ENCODE results near the gene NRG2.

NRG2 gene

DNA sequence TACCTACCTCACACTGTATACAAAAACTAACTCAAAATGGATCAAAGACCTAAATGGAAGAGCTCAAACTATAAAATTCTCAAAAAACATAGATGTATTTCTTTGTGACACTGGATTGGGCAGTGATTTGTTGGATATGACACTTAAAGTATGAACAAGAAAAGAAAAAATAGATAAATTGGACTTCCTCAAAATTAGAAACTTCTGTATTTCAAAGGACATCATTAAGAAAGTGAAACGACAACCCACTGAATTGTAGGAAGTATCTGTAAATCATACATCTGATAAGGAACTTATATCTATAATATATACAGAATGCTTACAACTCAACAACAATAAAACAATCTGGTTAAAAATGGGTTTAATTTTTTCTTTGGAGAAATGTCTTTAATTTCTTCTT lies 96.7 kb downstream of the NRG2 start:
- no peak for DNase-seq (ENCODE audit: low spot score)

DNA sequence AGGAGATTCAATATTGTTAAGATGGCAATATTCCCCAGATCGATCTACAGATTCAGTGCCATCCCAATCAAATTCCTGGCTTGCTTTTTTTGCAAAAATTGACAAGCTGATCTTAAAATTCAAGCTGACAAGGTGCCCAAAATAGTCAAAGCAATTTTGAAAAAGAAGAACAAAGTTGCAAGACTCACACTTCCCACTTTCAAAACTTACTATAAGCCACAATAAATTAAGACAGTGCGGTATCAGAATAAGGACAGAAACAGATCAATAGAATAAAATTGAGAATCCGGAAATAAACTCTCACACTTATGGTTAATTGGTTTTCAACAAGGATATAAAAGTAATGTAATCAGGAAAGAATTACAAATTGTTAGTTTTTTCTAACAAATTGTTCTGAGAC lies 97.1 kb downstream of the NRG2 start:
- DNase-seq (ENCODE audit: low spot score) = no peak

DNA sequence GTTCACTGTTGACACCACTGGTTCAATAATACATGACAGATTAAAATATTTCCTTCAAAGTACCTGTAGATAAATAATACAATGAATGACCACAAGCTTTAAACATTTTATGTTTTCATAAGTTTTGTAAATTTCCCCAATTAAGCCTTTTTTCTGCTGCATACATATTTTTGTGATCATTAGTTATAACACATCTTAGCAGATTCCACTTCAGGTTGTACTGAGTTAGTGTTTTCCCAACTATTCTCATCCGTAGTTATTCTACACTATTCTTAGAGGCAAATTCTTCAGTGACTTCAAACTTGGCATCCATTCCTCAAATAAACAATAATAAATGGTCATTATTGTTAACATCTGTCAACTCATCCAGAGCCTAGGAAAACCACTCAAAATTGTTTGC lies 100.9 kb downstream of the NRG2 start:
- no peak for DNase-seq (ENCODE audit: low spot score)

DNA sequence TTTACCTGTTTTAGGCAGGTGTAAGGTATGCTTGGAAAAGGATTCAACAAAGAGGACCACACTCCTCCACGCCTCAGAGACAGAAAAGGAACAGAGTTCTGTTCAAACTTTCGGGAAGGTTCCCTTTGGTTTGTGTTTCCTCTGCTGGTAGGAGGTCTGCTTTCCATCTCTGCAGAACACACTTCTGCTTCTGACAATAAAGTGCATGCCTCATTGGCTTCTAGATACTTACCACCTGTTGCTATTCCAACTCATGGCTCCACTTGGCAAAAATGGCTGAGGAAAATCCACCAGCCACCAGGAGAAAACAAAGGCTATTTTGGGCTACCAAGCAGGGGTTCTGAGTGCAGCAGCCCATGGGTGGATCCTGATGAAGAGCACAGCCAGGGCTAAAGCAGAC lies 112.7 kb downstream of the NRG2 start:
- no peak for DNase-seq (ENCODE audit: low spot score)

DNA sequence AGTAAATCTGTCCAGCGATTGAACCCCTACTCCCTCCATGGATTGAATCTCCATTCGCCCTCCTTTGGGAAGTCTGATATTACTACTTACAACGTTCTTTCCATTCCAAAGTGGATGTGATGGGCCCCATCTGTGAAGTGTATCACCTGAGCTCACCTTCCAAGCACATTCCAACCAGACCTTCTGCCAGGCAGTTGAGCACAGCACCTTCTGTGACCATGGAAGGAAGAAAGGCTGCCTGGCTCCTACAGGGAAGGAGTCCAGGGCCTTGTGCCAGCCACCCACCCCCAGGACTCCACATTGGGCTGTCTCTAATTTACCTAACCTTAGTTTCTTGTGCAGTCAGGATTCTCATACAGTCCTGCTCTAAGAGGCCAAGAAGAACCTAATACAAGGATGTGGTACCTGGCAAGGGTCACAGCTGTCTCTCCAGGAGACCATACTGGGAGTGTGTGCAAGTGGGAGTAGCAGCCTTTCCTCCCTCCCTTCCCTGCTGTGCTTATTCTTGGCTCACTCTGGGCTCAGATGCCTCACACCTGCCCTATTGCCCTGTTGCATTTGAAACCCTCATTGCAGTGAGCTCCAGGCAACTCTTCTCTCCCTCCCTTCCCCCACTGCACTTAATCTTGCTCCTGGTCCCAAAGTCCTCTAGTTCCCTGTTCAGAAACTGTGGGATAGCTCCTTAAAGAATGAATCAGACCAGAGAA lies 116.1 kb downstream of the NRG2 start:
- DNase-seq (ENCODE audit: low spot score) = no peak

DNA sequence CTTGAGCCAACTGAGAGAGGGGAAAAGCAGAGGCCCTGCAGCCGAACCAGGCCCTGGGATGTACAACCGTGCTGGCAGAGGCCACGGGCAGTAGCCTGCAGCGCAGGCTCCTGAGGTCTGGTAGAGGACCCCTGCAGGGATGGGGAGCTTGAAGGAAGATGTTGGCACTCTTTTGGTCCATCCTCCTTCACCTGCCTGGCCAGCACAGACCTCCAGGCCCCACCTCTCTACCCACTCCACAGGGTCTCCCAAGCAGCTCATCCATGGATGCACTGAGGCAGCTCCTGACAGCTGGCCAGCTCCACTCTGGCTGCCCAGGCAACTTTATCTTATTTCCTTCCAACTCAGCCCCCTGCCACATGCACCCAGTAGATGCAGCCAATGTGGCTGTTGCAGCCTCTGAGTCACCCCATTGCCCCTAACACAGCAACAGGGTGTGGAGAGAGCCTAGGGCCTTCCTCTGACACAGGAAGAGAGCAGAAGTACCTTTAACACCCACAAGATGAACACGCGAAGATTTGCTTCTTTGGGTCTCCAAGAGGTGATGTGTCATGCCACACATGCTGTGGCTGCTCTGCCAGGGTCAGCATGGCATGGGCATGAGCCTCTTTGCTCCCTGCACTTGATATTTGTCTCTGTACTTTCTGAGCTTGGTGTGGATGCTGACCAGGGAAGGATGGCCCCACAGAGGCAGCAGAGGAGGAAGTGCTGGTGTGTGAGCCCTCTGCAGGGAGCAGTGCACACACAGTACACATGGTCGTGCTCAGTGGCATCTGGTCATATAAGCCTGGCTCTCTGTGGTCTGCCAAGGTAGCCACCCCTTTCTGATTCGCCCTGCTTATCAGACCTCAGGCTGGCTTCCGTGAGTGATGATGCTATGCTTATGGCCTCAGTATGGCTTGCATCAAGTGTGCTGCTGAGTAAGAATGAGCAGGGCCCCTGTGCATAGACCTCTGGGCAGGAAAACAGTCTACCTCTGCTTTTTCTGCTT lies 117.2 kb downstream of the NRG2 start:
- no peak for DNase-seq (ENCODE audit: low spot score)

GRCh38 chr5:139925216-139925562 lies 117.9 kb downstream of the NRG2 start:
- no peak for DNase-seq (ENCODE audit: low spot score)

DNA sequence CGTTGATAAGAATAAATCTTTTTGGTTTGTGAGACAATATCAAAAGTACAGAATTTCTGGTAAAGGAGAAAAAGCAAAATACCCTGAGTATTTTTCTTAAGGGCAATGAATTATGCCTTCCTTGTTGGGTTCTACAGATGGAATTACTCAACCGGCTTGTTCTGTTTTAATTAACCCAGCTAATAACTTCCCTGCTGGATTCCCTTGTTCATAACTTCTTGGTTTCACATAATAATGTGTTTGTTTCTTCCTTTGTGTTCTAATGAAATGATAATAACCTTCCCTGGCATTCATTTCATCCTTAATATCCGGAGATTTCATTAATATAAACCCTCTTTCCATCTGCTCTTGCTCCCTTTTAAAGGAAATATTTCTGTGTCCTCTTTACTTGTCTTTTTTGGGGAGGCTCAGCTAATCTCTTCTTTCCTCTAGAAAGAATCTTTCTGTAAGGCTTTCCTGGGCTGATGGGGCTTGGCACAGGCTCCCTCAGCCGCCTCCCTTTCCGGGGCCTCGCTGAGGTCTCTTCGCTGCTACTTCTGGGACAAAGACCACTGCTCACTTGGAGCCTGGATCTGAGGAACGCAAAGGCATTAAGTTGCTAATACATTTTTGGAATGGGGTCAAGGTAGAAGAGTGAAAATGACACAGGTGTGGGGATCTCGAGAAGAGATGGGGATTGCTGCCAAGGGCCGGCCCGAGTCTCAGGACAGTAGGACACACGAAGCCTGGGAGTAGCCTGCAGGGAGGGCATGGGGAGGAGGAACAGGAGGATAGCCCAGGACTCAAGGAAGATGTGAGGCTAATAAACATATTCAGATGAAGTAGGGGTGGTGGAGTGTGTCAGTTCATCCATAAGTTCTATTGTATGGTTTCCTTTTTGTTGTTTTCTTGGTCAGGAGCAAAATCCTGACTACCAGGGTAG lies 118.5 kb downstream of the NRG2 start:
- DNase-seq (ENCODE audit: low spot score) = no peak

GRCh38 chr5:139919308-139919707 lies 123.8 kb downstream of the NRG2 start:
- DNase-seq (ENCODE audit: low spot score) = no peak

DNA sequence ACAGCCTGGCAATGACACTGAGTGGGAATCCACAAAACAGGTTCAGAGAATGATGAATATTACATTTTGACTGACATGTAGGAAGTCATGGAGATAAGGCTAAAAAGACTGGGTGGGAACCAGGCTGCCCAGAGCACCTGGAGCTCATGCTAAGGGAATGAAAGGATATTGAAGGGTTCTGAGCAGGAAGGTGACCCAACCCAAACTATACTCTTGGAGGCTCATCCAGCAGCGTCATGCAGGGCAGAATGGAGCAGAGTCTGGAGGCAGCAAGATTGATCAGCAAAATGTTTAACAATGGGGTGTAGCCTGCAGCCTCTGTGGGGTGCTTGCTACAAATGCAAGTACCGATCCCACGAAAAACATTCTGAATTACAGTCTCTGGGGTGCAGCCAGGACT lies 127.3 kb downstream of the NRG2 start:
- DNase-seq (ENCODE audit: low spot score) = no peak

DNA sequence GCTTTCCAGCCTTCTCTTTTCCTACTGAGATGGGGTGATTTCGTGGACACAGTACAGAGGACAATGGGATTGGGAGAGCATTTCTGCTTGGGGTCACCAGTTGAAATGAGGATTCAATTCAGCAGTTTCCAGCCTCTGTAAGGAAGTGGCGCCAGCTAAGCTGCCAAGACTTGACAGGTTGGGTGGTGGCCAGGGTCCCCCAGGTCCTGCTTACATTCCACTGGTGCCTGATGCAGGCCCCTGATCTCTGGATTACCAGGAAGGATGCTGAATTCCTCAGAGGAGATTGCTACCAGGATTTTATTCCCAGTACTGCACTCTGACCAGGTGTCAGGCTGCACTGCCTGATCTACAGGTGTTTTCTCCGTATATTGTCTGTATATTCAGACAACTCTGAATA lies 127.8 kb downstream of the NRG2 start:
- no peak for DNase-seq (ENCODE audit: low spot score)

- no peak for DNase-seq (ENCODE audit: low spot score)
These were observed 128.8 kb downstream of the NRG2 start for GRCh38 chr5:139914218-139914807.

- DNase-seq (ENCODE audit: low spot score) = no peak
These were observed 130.3 kb downstream of the NRG2 start for GRCh38 chr5:139912804-139913203.

- no peak for DNase-seq (ENCODE audit: low spot score)
These were observed 130.9 kb downstream of the NRG2 start for GRCh38 chr5:139912158-139912557.

- no peak for DNase-seq (ENCODE audit: low spot score)
These were observed 131.5 kb downstream of the NRG2 start for GRCh38 chr5:139911425-139912120.

GRCh38 chr5:139910901-139911300 lies 132.2 kb downstream of the NRG2 start:
- DNase-seq (ENCODE audit: low spot score) = no peak

DNA sequence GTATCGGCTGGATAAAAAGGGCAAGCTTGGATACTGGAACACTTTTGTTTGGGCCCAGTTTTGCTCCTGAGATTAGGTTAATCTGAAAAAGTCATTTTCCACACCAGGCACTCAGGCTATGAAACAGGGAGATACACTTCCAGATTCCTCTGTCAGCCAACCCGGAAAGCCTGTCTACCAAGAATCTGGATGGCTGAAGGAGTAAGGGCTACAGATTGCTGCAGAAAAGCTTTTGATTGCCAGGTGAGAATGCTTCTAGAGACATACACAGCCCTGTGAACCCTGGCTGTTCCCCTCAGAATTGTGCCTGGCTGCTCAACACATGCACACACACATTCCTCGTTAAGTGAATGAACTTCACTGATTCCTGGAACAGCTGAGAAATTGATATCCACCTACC lies 133.1 kb downstream of the NRG2 start:
- DNase-seq (ENCODE audit: low spot score) = no peak

DNA sequence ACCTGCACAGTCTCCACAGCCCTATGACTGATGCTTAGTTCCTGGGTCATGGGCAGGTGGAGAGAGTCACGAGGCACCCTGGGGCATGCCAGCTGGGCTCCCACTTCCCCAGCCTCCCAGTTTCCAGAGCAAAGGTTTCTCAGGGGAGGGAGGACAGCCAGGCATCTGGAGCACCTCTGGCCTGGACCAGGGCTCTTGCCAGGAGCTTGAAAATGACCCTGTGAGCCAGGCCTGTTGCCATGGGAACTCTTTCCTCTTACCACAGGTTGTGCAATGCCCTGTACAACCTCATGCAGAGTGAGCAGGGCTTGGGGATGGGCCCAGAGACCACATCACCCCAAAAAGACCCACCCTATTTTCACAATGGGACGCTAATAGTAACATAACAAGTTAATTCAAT lies 134.3 kb downstream of the NRG2 start:
- DNase-seq (ENCODE audit: low spot score) = no peak

DNA sequence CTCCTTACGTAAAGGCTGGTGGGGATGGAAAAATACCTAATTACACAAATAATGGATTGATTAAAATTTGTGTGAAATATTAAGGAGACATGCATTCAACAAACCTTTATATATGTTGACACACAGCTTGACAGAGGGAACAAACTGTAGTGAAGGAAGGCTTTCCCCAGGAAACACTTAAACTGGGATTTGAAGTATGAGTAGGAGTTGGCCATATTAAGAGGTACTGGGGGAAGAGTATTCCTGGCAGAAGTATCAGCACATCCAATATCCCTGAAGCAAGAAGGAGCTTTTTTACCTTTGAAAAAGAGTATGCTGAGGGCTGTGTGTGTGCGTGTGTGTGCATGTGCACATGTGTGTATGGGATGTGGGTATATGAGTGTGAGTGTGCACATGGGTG lies 136.4 kb downstream of the NRG2 start:
- no peak for DNase-seq (ENCODE audit: low spot score)

GRCh38 chr5:139904816-139905661 lies 138.1 kb downstream of the NRG2 start:
- no peak for DNase-seq (ENCODE audit: low spot score)

DNA sequence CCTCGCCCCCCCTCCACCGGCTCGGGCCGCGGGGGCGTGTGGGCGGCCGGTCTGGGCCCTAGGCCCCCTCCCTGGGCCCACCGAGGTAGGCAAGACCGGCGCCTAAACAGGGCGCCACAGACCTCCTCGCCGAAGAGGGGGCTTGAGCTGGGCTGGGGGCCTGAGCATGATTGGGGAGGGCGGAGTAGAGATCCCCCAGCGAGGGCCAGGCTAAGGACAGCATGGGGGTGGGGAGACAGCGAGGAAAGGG lies 138.6 kb downstream of the NRG2 start:
- DNase-seq (ENCODE audit: low spot score) = no peak

Measured in LoVo (cell line).